GM19397 (cell line): ENCODE measurements around the gene DGKD.
"Not testable (repeated sequence)": the region's sequence is repeated elsewhere in the genome, so short reads cannot be mapped to it uniquely, and the experiment has no call there.

ENCODE experiments used
- ATAC-seq: cut with Tn5 transposase; IDR thresholded peaks from one replicate; pipeline ENCODE4 v1.9.1; 2021; ENCODE audit warnings: mild to moderate bottlenecking, moderate library complexity; ENCODE audit not compliant: unreplicated experiment

Gene DGKD

GRCh38 chr2:233336091-233336490 lies 18.2 kb upstream of the DGKD start:
- not testable (repeated sequence) for ATAC-seq

- no peak for ATAC-seq
Observed at GRCh38 chr2:233336541-233336940, 17.8 kb upstream of the DGKD start.

- ATAC-seq = no peak
Observed at GRCh38 chr2:233338046-233338445, 16.2 kb upstream of the DGKD start.

- ATAC-seq = no peak
Observed at GRCh38 chr2:233338812-233339368, 15.4 kb upstream of the DGKD start.

GRCh38 chr2:233339427-233339826 lies 14.9 kb upstream of the DGKD start:
- no peak for ATAC-seq

- ATAC-seq = no peak
Observed at GRCh38 chr2:233341296-233341695, 13.0 kb upstream of the DGKD start.

GRCh38 chr2:233342301-233342700 lies 12.0 kb upstream of the DGKD start:
- ATAC-seq = no peak

GRCh38 chr2:233343171-233343705 lies 11.1 kb upstream of the DGKD start:
- no peak for ATAC-seq

- ATAC-seq = no peak
Observed at GRCh38 chr2:233346376-233346775, 7.9 kb upstream of the DGKD start.

GRCh38 chr2:233346930-233347329 lies 7.4 kb upstream of the DGKD start:
- no peak for ATAC-seq

- ATAC-seq = peak; percentile 66
Observed at GRCh38 chr2:233349005-233349998, 5.0 kb upstream of the DGKD start.

- ATAC-seq = no peak
Observed at GRCh38 chr2:233350708-233351107, 3.6 kb upstream of the DGKD start.

GRCh38 chr2:233351423-233351822 lies 2.9 kb upstream of the DGKD start:
- ATAC-seq = no peak

- ATAC-seq = no peak
Observed at GRCh38 chr2:233352141-233352842, 2.0 kb upstream of the DGKD start.

- no peak for ATAC-seq
Observed at GRCh38 chr2:233353101-233353768, 1.1 kb upstream of the DGKD start.

- ATAC-seq = peak; percentile 25
Observed at GRCh38 chr2:233354500-233354924, 218 bp downstream of the DGKD start.

GRCh38 chr2:233354971-233355574 lies 779 bp downstream of the DGKD start:
- ATAC-seq = peak; percentile 2

- no peak for ATAC-seq
Observed at GRCh38 chr2:233355916-233356315, 1.6 kb downstream of the DGKD start.

- no peak for ATAC-seq
Observed at GRCh38 chr2:233356546-233357308, 2.4 kb downstream of the DGKD start.

- ATAC-seq = no peak
Observed at GRCh38 chr2:233358335-233358734, 4.0 kb downstream of the DGKD start.
